Karpas-422 (cell line): Measurements from ENCODE around the gene HIVEP1. TPM values are rescaled to one million over a fixed set of nuclear protein-coding genes. Genes with fewer than 3 reads are reported as not detected.

Experiments used
- DNase-seq: peaks from one replicate; pipeline ENCODE4 v3.0.0-alpha.2; 2015
- H2AFZ ChIP-seq: fragments of 200-600 bp; sonication (generic); 2 replicates; pipeline ENCODE4 v1.6.1; 2014; ENCODE audit warnings: antibody characterized with exemption, low read length, mixed read lengths
- H3K27ac ChIP-seq: fragments of 200-600 bp; sonication (generic); 2 replicates; pipeline ENCODE4 v1.5.1; 2014; ENCODE audit warnings: mild to moderate bottlenecking, low read length, moderate library complexity
- H3K27me3 ChIP-seq: fragments of 200-600 bp; sonication (generic); 2 replicates; pipeline ENCODE4 v1.6.1; 2014; ENCODE audit warnings: low read length, mixed read lengths
- H3K36me3 ChIP-seq: fragments of 200-600 bp; sonication (generic); 2 replicates; pipeline ENCODE4 v1.6.1; 2014; ENCODE audit warnings: low read length, mixed read lengths; ENCODE audit not compliant: insufficient read depth
- H3K4me1 ChIP-seq: fragments of 200-600 bp; sonication (generic); 2 replicates; pipeline ENCODE4 v1.6.1; 2014; ENCODE audit warnings: mild to moderate bottlenecking, low read length, mixed read lengths
- H3K4me2 ChIP-seq: fragments of 200-600 bp; sonication (generic); 2 replicates; pipeline ENCODE4 v1.6.1; 2014; ENCODE audit warnings: low read length, low read depth, mild to moderate bottlenecking; ENCODE audit not compliant: poor library complexity, severe bottlenecking
- H3K4me3 ChIP-seq: fragments of 200-600 bp; sonication (generic); 2 replicates; pipeline ENCODE4 v1.5.1; 2014; ENCODE audit warnings: mild to moderate bottlenecking, antibody characterized with exemption, low read length, mixed read lengths
- H3K79me2 ChIP-seq: fragments of 200-600 bp; sonication (generic); 2 replicates; pipeline ENCODE4 v1.6.1; 2014; ENCODE audit warnings: mild to moderate bottlenecking, low read length, mixed read lengths
- H3K9ac ChIP-seq: fragments of 200-600 bp; sonication (generic); 2 replicates; pipeline ENCODE4 v1.6.0; 2014; ENCODE audit warnings: low read length
- H3K9me2 ChIP-seq: fragments of 200-600 bp; sonication (generic), shearing (Covaris generic); replicated peaks from 2 replicates; pipeline ENCODE4 v1.6.0; 2014; ENCODE audit warnings: mild to moderate bottlenecking, low read length, moderate library complexity; ENCODE audit not compliant: insufficient read depth
- H3K9me3 ChIP-seq: fragments of 300-700, 200-600 bp; sonication (generic); 2 replicates; pipeline ENCODE4 v1.6.1; 2014; ENCODE audit warnings: low read length, mixed read lengths
- H4K20me1 ChIP-seq: fragments of 200-600 bp; sonication (generic); 2 replicates; pipeline ENCODE4 v1.6.1; 2014; ENCODE audit warnings: mild to moderate bottlenecking, antibody characterized with exemption, low read length, low read depth; ENCODE audit not compliant: insufficient read depth
- total RNA-seq: library from RNA; depleted of rRNA; stranded (reverse); fragments of >200 nt; shearing (Covaris generic); gene quantifications from 2 replicates; pipeline ENCODE4 v1.2.3, GENCODE V29; 2014; ENCODE audit warnings: low replicate concordance

Gene HIVEP1
- total RNA-seq, 1 experiment from 2014 or later = 40.8 TPM

- Histone ChIP-seq H3K27me3 (no peaks in the 10 kb centered on the region), H3K9me2 (no peaks in the 10 kb centered on the region), H3K79me2 (no peaks in the 10 kb centered on the region), H3K9ac (no peak overlapping the region), H3K4me2 (no peak overlapping the region), H3K9me3 (no peaks in the 10 kb centered on the region), H3K4me1 (no peaks in the 10 kb centered on the region), H3K4me3 (no peak overlapping the region), H4K20me1 (no peaks in the 10 kb centered on the region), H2AFZ (no peak overlapping the region), H3K27ac (no peak overlapping the region), H3K36me3 (no peaks in the 10 kb centered on the region)
- DNase-seq = no peak
Observed at GRCh38 chr6:11999246-11999645, 12.9 kb upstream of the HIVEP1 start.

- Histone ChIP-seq H3K9me2 (no peaks in the 10 kb centered on the region), H4K20me1 (no peaks in the 10 kb centered on the region), H3K4me2 (no peak overlapping the region), H3K36me3 (no peaks in the 10 kb centered on the region), H3K4me1 (no peaks in the 10 kb centered on the region), H3K79me2 (no peaks in the 10 kb centered on the region), H3K9me3 (no peaks in the 10 kb centered on the region), H3K4me3 (no peak overlapping the region), H2AFZ (no peak overlapping the region), H3K27ac (no peak overlapping the region), H3K9ac (no peak overlapping the region), H3K27me3 (no peaks in the 10 kb centered on the region)
- DNase-seq = no peak
Observed at GRCh38 chr6:12000174-12000573, 11.9 kb upstream of the HIVEP1 start.

- Histone ChIP-seq H3K9me3 (no peaks in the 10 kb centered on the region), H2AFZ (no peak overlapping the region), H3K4me1 (no peaks in the 10 kb centered on the region), H4K20me1 (no peaks in the 10 kb centered on the region), H3K4me3 (no peak overlapping the region), H3K36me3 (no peaks in the 10 kb centered on the region), H3K9ac (no peak overlapping the region), H3K27me3 (no peaks in the 10 kb centered on the region), H3K27ac (no peak overlapping the region), H3K9me2 (no peaks in the 10 kb centered on the region), H3K4me2 (no peak overlapping the region), H3K79me2 (no peaks in the 10 kb centered on the region)
- no peak for DNase-seq
Observed at GRCh38 chr6:12001004-12001705, 11.0 kb upstream of the HIVEP1 start.

GRCh38 chr6:12001706-12002435 is 10.2 kb upstream of the HIVEP1 start:
- Histone ChIP-seq H3K36me3 (no peaks in the 10 kb centered on the region), H3K4me1 (no peaks in the 10 kb centered on the region), H4K20me1 (no peaks in the 10 kb centered on the region), H3K9ac (no peak overlapping the region), H2AFZ (no peak overlapping the region), H3K27ac (no peak overlapping the region), H3K79me2 (no peaks in the 10 kb centered on the region), H3K9me3 (no peaks in the 10 kb centered on the region), H3K27me3 (no peaks in the 10 kb centered on the region), H3K4me3 (no peak overlapping the region), H3K9me2 (no peaks in the 10 kb centered on the region), H3K4me2 (no peak overlapping the region)
- no peak for DNase-seq

- Histone ChIP-seq H3K27ac (no peak overlapping the region), H3K4me2 (no peak overlapping the region), H3K4me3 (no peak overlapping the region), H3K36me3 (no peaks in the 10 kb centered on the region), H4K20me1 (no peaks in the 10 kb centered on the region), H3K9ac (no peak overlapping the region), H3K9me3 (no peaks in the 10 kb centered on the region), H3K4me1 (peaks cover 25% of the 10 kb centered on the region), H2AFZ (no peak overlapping the region), H3K9me2 (no peaks in the 10 kb centered on the region), H3K27me3 (no peaks in the 10 kb centered on the region), H3K79me2 (no peaks in the 10 kb centered on the region)
- no peak for DNase-seq
Observed at GRCh38 chr6:12007473-12007872, 4.6 kb upstream of the HIVEP1 start.

- H3K27me3 ChIP-seq = no peaks in the 10 kb centered on the region
Observed at GRCh38 chr6:12007887-12008286, 4.2 kb upstream of the HIVEP1 start.

GRCh38 chr6:12008366-12009179 is 3.5 kb upstream of the HIVEP1 start:
- Histone ChIP-seq H3K9me2 (no peaks in the 10 kb centered on the region), H3K4me3 (peak overlapping the region; percentile 87), H2AFZ (peak overlapping the region; percentile 96)

More at GRCh38 chr6:12007887-12008286, 4.2 kb upstream of the HIVEP1 start:
- Histone ChIP-seq H2AFZ (peak overlapping the region; percentile 96), H3K9me3 (no peaks in the 10 kb centered on the region), H4K20me1 (no peaks in the 10 kb centered on the region), H3K36me3 (no peaks in the 10 kb centered on the region), H3K4me2 (peak overlapping the region; percentile 99), H3K79me2 (peaks cover 3% of the 10 kb centered on the region), H3K4me3 (peak overlapping the region; percentile 85), H3K9ac (peak overlapping the region; percentile 84), H3K27ac (peak overlapping the region; percentile 83; the same call in 1 of the 2 replicates), H3K9me2 (no peaks in the 10 kb centered on the region), H3K4me1 (peaks cover 25% of the 10 kb centered on the region)
- DNase-seq = no peak

More at GRCh38 chr6:12008366-12009179, 3.5 kb upstream of the HIVEP1 start:
- Histone ChIP-seq H3K27ac (peak overlapping the region; percentile 83), H3K9me3 (no peaks in the 10 kb centered on the region), H3K4me1 (peaks cover 30% of the 10 kb centered on the region), H3K36me3 (no peaks in the 10 kb centered on the region), H3K79me2 (peaks cover 10% of the 10 kb centered on the region), H3K27me3 (no peaks in the 10 kb centered on the region), H4K20me1 (no peaks in the 10 kb centered on the region), H3K4me2 (peak overlapping the region; percentile 99), H3K9ac (peak overlapping the region; percentile 84)
- peak; percentile 87 for DNase-seq
